SK-N-SH treated with all-trans-retinoic acid at 6 μM for 48 hours (cell line): ENCODE data around the gene ITPR2.

Source experiments
- ATAC-seq: fragments of 200-7000 bp; cut with Tn5 transposase; 3 replicates; pipeline ENCODE4 v1.9.1; 2020; ENCODE audit warnings: mild to moderate bottlenecking, moderate library complexity
- ARNTL ChIP-seq: fragments of 450-650 bp; formaldehyde crosslinking; IDR thresholded peaks from 2 replicates; pipeline ENCODE4 v1.5.0; 2020; ENCODE audit warnings: low read depth, mild to moderate bottlenecking, moderate library complexity, borderline replicate concordance
- BACH2 ChIP-seq: fragments of 250-450 bp; sonication (Bioruptor Pico); IDR thresholded peaks from 2 replicates; pipeline ENCODE4 v1.9.0; 2021; ENCODE audit warnings: mild to moderate bottlenecking, borderline replicate concordance
- CREB5 ChIP-seq: fragments of 250-450 bp; sonication (Bioruptor Pico); IDR thresholded peaks from 2 replicates; pipeline ENCODE4 v1.5.1; 2020; ENCODE audit warnings: low read depth, mild to moderate bottlenecking, moderate library complexity
- CSRNP3 ChIP-seq: fragments of 250-450 bp; sonication (Bioruptor Pico); IDR thresholded peaks from 2 replicates; pipeline ENCODE4 v1.5.1; 2021; ENCODE audit warnings: mild to moderate bottlenecking, moderate library complexity
- ESRRG ChIP-seq: fragments of 250-450 bp; sonication (Bioruptor Pico); IDR thresholded peaks from 2 replicates; pipeline ENCODE4 v1.6.1; 2021; ENCODE audit warnings: mild to moderate bottlenecking
- OSR1 ChIP-seq: fragments of 250-450 bp; sonication (Bioruptor Pico); IDR thresholded peaks from 2 replicates; pipeline ENCODE4 v1.8.0; 2022; ENCODE audit warnings: moderate library complexity, mild to moderate bottlenecking, inconsistent platforms
- PATZ1 ChIP-seq: fragments of 250-450 bp; sonication (Bioruptor Pico); IDR thresholded peaks from 2 replicates; pipeline ENCODE4 v1.8.0; 2020; ENCODE audit warnings: mild to moderate bottlenecking, moderate library complexity, borderline replicate concordance
- POU6F1 ChIP-seq: fragments of 250-450 bp; sonication (Bioruptor Pico); IDR thresholded peaks from 2 replicates; pipeline ENCODE4 v1.8.0; 2021; ENCODE audit warnings: low read depth, mild to moderate bottlenecking, moderate library complexity, borderline replicate concordance
- PPARA ChIP-seq: fragments of 250-450 bp; sonication (Bioruptor Pico); IDR thresholded peaks from 2 replicates; pipeline ENCODE4 v1.5.0; 2020; ENCODE audit warnings: mild to moderate bottlenecking, borderline replicate concordance
- RARB ChIP-seq: fragments of 250-450 bp; sonication (Bioruptor Pico); IDR thresholded peaks from 2 replicates; pipeline ENCODE4 v1.8.0; 2021; ENCODE audit warnings: mild to moderate bottlenecking, moderate library complexity
- SNAI2 ChIP-seq: fragments of 250-450 bp; sonication (Bioruptor Pico); IDR thresholded peaks from 2 replicates; pipeline ENCODE4 v1.5.0; 2020; ENCODE audit warnings: mild to moderate bottlenecking, moderate library complexity
- TOX ChIP-seq: fragments of 250-450 bp; sonication (Bioruptor Pico); IDR thresholded peaks from 2 replicates; pipeline ENCODE4 v1.8.0; 2021; ENCODE audit warnings: mild to moderate bottlenecking, moderate library complexity, borderline replicate concordance
- TSHZ2 ChIP-seq: fragments of 250-450 bp; sonication (Bioruptor Pico); IDR thresholded peaks from 2 replicates; pipeline ENCODE4 v1.5.0; 2020; ENCODE audit warnings: mild to moderate bottlenecking, moderate library complexity
- ZFP3 ChIP-seq: fragments of 250-450 bp; sonication (Bioruptor Pico); IDR thresholded peaks from 2 replicates; pipeline ENCODE4 v1.5.0; 2020; ENCODE audit warnings: mild to moderate bottlenecking, moderate library complexity
- ZFP30 ChIP-seq: fragments of 450-650 bp; formaldehyde crosslinking; IDR thresholded peaks from 2 replicates; pipeline ENCODE4 v1.5.0; 2022; ENCODE audit warnings: mild to moderate bottlenecking, moderate library complexity
- ZNF565 ChIP-seq: fragments of 450-650 bp; formaldehyde crosslinking; conservative IDR thresholded peaks from 2 replicates; pipeline ENCODE4 v1.5.0; 2020; ENCODE audit warnings: low read depth, mild to moderate bottlenecking, moderate library complexity
- ZNF8 ChIP-seq: fragments of 450-650 bp; formaldehyde crosslinking; IDR thresholded peaks from 2 replicates; pipeline ENCODE4 v1.5.0; 2020; ENCODE audit warnings: mild to moderate bottlenecking, moderate library complexity

The ITPR2 gene

GRCh38 chr12:26735249-26735639 is 97.8 kb downstream of the ITPR2 start:
- no peak for TF ChIP-seq ZFP30
- TF ChIP-seq POU6F1 (CRISPR knock-in tag) = no peak
- TF ChIP-seq ARNTL (CRISPR knock-in tag) = no peak
- no peak for TF ChIP-seq CREB5 (CRISPR knock-in tag)
- TF ChIP-seq RARB (CRISPR knock-in tag) = no peak
- TF ChIP-seq OSR1 = no peak
- no peak for TF ChIP-seq BACH2 (CRISPR knock-in tag)
- TF ChIP-seq PATZ1 = no peak
- no peak for TF ChIP-seq ZNF565 (CRISPR knock-in tag)
- TF ChIP-seq TSHZ2 (CRISPR knock-in tag) = no peak
- TF ChIP-seq PPARA (CRISPR knock-in tag) = no peak
- no peak for ATAC-seq

GRCh38 chr12:26734510-26735248 is 98.3 kb downstream of the ITPR2 start:
- TF ChIP-seq ZNF8 (no peak), BACH2 (CRISPR knock-in tag) (no peak), RARB (CRISPR knock-in tag) (no peak), TOX (no peak), PPARA (CRISPR knock-in tag) (no peak), CSRNP3 (no peak), OSR1 (no peak), ZFP3 (no peak), ZFP30 (no peak), ESRRG (no peak), POU6F1 (CRISPR knock-in tag) (no peak), CREB5 (CRISPR knock-in tag) (no peak), SNAI2 (no peak)
- ATAC-seq = no peak
